Transverse colon (tissue), 3 donors: ENCODE results near the gene ITGA6.

Experiments used
- EP300 ChIP-seq: sonication (generic); formaldehyde crosslinking; IDR thresholded peaks from one replicate; pipeline ENCODE4 v1.6.1; 2017; ENCODE audit warnings: antibody characterized with exemption, low read depth
- TF ChIP-seq, protein P1 (sequence below), 5 experiments: fragments of 200-600 bp in 3 of 5; fragments of 450-650 bp in 2 of 5; sonication (generic) in 3 of 5; IDR thresholded peaks; 1 replicate in 2 of 5; 2 replicates in 3 of 5; pipeline ENCODE4 v1.5.1; 2016 to 2017; ENCODE audit warnings: antibody characterized with exemption in 5 of 5, inconsistent platforms in 3 of 5, mild to moderate bottlenecking in 2 of 5, moderate library complexity in 1 of 5

DNA sequence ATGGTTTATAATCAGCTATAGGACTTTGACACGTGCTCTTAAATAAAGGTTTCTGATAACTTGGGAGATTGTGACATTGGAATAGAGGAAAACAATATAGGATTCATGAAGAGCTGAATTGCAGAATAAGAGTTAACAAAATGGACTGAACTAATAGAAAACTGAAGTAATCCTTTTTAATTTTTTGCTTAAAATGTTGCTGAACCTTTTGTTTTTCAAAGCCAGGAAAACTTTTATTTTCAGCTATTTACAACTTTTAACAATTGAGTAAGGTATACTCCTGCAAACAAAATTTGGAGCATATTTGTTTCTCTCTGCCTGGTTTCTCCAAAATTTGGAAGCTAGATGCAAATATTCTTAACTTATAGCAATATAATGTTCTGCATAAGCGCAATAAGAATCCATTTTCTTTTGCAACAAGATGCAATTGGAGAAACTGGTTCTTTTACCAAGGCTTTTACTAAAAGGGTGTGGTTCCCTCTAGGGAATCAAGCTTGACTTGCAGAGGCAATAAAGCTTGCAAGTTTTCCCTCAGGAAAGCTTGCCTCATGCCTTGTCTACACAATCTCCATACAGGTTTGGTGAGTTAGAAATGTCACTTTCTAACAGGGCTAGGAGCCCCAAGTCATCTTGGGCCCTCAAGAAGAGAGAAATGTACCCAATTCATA lies 118.2 kb downstream of the ITGA6 start:
- TF ChIP-seq EP300 = no peak
- TF ChIP-seq, protein P1, sequence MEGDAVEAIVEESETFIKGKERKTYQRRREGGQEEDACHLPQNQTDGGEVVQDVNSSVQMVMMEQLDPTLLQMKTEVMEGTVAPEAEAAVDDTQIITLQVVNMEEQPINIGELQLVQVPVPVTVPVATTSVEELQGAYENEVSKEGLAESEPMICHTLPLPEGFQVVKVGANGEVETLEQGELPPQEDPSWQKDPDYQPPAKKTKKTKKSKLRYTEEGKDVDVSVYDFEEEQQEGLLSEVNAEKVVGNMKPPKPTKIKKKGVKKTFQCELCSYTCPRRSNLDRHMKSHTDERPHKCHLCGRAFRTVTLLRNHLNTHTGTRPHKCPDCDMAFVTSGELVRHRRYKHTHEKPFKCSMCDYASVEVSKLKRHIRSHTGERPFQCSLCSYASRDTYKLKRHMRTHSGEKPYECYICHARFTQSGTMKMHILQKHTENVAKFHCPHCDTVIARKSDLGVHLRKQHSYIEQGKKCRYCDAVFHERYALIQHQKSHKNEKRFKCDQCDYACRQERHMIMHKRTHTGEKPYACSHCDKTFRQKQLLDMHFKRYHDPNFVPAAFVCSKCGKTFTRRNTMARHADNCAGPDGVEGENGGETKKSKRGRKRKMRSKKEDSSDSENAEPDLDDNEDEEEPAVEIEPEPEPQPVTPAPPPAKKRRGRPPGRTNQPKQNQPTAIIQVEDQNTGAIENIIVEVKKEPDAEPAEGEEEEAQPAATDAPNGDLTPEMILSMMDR (IDR thresholded peaks at IDR 0.05) = no peak
